Stimulated activated CD8-positive, alpha-beta memory T cell treated with anti-CD3 and anti-CD28 coated beads, Interleukin-15, amount 100 ng/mL, for 48 hours (primary cell): Measurements from ENCODE around the gene MRPL21.
A peak's percentile ranks its signal among the peaks of the same experiment; 100 is the strongest.
"Not testable (repeated sequence)": the region's sequence is repeated elsewhere in the genome, so short reads cannot be mapped to it uniquely, and the experiment has no call there.

Source experiments
- DNase-seq, 2 donors: peaks; one replicate each; pipeline ENCODE4 v3.0.0-alpha.2; 2020; ENCODE audit warnings: low read depth in 2 of 2

The MRPL21 gene

DNA sequence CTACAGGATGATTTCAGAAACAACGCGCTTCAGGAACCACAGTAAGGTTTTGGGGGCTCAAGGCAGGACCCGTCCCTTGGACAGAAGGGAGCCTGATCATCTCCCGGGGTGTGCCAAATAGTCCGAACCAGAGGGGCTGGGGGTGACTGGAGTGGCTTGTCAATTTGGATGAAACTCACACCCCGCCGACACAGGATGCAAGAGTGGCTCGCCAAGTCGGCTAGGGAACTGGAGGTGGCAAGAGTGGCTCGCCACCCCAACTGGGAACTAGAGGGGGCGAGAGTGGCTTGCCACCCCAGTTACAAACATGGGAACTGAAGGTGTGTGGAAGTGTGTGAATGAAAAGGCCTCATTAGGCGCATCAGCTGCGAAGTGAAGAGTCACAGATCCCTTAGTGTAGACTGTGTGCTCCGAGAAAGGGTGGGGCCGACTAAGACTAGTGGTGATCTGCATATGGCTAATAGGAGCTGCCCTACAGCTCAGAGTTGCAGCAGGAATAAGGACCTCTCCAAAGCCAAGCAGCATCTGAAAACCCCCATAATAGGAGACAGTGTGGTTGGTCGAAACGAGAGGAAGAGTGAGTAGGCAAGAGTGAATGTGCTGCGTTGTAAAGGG is 35.3 kb downstream of the MRPL21 start:
- DNase-seq: no peak

DNA sequence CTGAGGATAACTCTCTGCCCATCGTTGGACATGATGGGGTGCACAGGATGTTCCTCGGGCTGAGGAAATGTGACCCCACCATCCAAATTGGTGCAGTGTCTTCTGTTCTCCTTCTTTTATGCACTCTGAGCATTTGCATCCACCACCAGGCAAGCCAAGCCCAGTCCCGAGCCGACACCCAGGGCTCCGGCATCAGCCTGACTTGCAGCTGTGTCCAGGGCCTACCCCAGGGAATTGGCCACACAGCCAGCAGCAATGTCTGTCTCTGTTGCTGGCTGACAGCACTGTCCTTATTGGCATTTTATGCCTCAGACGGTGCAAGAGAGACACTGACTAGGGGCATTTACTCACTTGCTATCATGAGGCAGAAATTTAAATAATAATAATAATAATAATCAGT is 36.6 kb downstream of the MRPL21 start:
- no peak for DNase-seq

DNA sequence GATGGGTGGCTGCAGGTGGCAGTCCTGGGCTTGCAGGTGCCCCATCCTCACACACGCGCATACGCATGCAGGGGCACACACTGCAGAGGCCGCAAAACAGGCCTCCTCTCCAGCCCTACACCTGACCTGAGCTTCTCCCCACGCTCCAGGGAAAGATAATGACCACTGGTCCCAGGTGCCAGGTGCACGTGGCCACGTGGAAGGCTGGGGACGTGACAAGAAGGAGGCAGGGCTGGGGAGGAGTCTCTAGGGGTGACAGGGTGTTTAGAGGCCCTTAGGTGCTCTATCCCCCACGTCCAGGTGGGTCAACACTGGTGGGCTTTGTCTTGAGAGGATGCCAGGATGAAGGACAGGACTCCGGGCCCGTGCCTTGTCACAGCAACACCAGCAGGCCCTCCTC is 38.4 kb downstream of the MRPL21 start:
- no peak for DNase-seq

DNA sequence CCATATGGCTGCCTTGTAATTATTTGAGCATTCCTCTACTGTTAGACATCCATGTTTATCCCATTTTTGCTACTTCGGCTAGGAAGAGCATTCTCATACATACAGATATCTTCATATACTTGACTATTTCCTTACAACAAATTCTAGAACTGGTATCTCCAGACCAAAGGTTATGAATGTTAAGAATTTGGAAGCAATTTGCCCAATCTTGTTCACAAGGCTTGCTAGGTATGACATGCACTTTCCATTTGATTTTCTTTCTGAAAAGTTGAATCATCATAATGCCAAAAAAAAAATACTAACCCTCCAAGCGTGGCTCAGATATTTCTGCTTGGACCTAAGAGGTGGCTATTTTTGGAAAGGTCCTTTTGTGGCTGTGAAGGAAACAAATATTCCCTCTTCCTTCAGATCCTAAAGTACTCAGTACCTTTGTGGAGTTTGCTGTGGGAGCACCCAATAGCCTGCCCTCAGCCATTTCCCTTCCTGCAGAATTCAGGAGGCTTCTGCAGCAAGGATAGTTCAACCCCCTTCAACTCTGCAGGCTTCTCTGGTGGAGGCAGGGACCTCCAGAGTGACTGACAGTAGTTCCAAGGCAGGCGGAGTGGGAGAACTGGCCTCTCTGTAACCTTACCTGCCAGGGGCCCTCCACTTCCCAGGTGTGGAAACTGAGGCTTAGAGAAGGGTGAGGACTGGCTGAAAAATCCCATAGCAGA is 39.9 kb downstream of the MRPL21 start:
- DNase-seq: no peak

DNA sequence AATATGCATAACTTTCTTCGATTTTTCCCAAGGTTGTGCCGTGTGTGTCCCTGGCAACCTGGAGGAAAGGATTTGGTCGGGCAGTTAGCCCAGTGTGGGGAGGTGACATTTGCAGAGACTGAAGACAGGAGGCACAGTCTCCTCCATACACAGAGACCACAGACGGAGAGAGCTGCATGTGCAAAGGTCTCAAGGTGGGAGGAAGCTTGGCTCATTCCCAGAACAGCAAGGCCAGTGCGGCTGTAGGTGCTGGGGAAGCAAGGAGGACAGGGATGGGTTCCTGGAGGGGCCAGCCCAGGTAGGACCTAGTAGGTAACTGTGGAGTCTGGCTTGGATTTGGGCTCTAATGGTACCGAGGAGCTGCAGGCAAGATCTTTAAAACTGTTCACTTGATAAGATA is 41.2 kb downstream of the MRPL21 start:
- DNase-seq: no peak

DNA sequence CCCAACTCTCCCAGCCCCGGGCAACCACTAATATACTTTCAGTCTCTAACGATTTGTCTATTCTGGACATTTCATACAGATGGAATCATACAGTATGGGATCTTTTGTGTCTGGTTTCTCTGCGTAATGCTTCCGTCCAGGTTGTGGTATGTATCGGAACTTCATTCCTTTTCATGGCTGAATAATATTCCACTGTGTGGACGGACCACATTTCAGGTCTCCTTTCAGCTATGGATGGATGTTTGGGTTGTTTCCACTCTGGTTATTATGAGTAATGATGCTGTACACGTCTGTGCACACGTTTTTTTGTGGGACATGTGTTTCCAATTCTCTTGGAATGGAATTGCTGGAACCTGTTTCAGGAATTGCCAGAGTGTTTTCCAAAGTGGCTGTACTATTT is 44.5 kb downstream of the MRPL21 start:
- no peak for DNase-seq

DNA sequence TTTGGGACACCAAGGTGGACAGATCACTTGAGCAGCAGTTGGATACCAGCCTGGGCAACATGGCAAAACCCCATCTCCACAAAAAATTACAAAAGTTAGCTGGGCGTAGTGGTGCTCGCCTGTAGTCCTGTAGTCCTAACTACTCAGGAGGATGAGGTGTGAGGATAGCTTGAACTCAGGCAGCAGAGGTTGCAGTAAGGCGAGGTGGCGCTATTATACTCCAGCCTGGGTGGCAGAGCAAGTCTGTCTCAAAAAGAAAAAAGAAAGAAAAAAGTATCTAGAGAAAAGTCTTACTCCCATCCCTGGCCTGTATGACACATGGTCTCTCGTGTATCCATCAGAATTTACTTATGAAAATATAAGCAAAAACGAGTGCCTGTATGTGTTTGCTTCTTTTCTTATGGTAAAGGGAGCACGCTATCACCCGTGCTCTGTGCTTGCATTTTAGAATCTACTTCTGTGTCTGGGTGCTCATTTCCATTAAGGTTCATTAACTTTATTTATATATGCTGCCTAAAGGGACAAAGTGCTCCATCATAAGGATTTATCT is 46.5 kb downstream of the MRPL21 start:
- no peak for DNase-seq

DNA sequence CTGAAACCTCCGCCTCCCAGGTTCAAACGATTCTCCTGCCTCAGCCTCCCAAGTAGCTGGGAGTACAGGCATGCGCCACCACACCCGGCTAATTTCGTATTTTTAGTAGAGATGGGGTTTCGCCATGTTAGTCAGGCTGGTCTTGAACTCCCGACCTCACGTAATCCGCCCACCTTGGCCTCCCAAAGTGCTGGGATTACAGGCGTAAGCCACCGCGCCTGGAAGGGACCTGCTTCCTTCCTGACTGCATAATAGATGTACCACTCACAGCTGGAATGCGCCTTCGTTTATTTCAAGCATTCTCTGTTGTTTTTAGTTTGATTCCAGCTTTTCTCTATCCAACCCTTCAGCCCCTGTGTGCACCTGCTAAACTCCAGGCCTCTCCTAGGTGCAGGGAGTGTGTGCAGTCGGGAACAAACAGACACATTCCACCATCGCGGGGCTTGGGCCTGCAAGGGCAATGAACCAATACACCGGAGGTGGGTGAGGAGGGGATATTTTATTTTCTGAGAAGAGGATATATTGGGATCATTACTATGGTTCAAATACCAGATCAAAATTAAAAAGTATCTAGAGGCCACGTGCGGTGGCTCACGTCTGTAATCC is 47.1 kb downstream of the MRPL21 start:
- DNase-seq: not testable (repeated sequence)

DNA sequence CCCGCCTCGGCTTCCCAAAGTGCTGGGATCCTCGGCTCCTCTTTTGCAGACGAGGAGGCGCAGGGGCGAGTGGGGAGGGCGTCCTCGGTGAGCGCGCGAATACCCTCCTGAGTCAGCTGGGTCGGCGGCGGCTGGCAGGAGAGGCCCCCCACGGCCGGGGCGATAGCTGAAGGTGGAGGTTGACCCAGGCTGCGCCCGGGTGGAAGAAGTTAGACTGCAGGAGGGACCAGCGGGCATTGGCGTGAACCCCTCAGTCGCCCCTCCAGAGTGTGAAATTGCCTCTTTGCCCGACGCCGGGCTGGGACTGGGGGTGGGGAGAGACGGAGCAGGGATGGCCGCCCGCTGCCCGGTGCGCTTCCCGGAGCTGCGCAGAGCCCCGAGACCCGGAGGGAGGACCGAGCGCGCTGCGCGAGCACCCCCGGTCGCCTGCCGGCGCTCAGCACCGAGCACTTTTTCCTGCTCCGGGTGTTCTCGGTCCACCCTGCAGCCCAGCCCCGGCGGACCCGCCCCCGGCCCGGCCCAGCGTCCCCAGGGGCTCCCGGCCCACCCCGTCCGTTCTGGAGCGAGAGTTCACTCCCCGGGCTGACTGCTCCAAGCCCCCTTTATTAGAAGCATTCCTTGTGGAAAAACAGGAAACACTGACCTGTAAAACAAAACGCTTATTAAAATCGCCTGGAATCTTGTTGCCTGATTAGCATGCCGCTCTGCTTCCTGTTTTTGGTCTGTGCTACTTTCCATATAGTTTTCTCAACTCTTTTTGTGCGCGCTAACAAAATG is 48.2 kb downstream of the MRPL21 start:
- no peak for DNase-seq

DNA sequence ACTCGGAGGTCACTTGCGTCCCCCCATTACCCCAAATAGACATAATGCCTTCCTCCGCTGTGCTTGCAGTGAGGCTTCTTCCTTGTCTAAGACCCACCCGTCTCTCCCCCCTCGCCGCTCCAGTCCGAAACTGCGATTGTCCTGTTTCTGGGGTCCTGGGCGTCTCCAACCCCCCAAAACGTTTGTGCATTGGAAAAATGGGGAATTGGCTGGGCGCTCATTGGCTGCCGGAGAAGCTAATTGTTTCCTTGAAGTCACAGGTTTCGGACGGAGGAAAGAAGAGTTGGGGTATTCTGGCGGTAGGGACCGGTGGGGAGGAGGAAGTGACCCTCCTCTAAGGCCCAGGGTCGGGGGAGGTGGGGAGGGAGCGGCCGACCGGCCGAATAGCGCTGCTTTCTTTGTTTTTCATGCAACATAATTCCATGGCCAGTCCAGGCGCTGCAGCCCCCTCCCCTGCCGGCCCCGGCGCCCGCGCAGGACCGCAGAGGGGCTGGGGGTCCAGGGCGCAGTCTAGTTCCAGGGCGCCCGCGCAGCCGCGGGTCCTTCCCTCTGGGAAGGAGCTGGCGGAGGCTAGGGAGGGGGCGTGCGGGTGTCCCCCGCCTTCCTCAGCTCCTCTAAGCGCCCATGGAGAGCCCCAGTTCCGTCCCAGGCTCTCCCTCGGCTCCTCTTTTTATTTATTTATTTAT is 49.2 kb downstream of the MRPL21 start:
- DNase-seq: no peak

DNA sequence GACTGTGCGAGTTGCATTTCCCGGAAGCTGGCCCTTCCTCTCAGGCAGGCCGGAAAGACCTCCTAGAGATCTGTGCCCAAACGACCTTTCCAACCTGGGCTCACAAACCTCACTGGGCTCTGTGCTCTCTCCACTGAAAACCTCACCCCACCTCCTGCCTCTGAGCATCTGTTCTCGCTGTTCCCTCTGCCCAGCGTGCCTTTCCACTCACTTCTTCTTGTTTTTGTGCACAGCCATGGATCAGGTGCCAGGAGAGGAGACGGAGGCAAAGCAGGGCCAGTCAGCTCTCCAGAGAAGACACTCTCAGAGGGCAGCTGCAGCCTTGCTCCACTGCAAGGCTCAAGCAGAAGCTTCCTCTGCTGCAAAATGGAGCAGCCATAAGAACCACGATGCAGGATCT is 51.0 kb downstream of the MRPL21 start:
- no peak for DNase-seq

DNA sequence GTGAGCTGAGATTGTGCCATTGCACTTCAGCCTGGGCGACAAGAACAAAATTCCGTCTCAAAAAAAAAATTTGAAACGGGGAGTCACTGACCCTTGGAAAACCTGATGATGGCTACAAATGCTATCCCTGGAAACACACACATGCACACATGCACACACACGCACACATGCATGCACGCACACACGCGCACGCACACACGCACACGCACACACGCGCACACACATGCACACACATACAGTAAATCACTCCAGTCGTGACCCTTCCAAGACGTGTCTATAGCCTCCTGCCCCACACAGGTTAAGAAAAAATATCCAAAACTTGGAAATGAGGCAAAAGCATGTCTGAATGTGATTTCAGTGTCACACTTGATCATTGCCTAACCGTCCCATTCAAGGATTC is 55.2 kb downstream of the MRPL21 start:
- no peak for DNase-seq

DNA sequence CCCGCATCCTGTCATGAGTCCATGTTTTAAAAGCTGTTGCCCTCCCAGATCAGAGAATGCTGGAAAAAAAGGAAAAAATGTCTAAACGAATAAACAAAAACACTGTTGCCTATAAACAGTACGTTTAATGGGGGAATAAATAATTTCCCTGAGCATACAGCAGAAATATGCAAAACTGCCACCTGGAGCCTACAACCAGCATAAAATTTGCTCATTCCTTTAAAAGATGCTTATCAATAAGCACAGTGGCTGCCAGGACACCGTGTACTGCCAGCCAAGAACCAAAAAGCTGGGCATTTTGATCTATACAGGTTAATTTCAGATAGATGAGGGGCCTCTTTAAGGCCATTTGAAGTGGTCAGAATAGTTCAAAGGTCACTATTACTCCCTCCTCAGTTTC is 56.2 kb downstream of the MRPL21 start:
- no peak for DNase-seq

DNA sequence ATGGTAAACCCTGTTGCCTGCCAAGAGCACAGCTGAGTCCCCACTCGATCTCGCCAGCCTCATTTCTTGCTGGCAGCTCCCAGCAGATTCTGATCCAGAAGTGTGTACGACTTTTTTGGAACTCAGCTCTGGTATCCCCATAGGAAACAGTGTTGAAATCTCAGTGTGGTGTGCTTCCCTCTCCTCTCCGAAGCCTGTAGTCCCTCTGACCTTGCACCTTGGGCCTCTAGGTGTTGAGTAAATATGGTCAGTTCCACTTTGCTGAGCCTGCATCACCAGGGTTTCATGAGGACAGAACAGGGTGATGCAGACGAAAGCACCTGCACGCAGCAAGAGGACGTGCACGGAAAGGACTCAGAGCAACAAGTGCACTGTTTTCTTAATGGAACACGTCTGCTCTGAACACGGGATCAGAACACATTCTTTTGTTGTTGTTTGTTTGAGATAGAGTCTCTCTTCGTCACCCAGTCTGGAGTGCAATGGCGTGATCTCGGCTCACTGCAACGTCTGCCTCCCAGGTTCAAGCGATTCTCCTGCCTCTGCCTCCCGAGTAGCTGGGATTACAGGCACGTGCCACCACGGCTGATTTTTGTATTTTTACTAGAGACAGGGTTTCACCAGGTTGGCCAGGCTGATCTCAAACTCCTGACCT is 58.2 kb downstream of the MRPL21 start:
- DNase-seq: no peak

DNA sequence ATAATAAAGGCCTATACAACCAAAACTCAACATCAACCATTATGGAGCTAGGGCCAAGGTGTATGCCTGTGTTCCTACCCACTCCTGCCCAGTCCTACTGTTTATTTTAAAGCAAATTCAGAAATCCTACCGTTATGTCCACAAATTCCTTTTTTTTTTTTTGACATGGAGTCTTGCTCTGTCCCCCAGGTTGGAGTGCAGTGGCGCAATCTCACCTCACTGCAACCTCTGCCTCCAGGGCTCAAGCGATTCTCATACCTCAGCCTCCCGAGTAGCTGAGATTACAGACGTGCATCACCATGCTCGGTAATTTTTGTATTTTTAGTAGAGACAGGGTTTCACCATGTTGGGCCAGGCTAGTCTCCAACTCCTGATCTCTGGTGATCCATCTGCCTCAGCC is 58.8 kb downstream of the MRPL21 start:
- no peak for DNase-seq

DNA sequence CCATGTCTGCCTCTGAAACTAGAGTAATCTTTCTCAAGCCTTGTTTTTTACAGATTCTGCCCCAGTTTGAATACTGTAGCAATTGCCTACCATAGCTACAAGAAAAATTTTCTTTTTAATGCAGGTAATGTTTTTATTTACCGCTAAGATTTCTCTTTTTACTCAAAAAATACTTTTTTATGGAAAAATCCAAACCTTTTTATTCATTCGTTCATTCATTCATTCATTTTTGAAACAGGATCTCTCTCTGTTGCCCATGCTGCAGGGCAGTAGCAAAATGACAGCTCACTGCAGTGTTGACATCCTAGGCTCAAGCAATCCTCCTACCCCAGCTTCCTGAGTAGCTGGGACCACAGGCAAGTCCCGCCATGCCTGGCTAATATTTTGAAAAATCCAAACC is 59.3 kb downstream of the MRPL21 start:
- DNase-seq: no peak

DNA sequence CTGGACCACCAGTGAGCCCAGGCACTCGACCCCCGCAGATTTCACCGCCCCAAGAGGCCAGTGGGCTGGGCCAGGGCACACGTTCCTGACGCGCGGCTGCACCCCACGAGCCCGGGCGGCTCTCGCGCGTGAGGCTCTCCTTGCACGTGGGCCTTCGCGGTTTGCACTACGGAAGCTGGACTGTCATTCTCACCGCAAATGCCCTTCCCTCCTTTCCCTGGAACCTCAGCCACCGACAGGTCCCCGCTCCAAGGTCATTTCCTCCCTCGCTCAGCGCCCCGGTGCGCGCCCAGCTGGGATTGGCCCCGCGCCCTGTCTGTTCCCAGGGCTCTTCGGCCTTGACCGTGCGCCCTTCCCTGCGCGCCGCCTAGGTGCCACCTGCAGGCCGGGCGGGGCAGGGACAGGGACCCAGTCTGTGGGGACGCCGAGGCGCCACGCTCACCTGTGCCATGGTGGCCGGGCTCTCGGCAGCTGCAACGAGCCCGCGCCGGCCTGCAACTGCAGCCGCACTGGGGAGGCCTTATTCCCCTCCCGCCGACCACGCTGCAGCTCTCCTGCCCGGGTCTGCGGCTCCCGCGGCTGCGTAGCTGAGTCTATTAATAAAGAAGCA is 59.8 kb downstream of the MRPL21 start:
- DNase-seq: peak; percentile 64 to 73

DNA sequence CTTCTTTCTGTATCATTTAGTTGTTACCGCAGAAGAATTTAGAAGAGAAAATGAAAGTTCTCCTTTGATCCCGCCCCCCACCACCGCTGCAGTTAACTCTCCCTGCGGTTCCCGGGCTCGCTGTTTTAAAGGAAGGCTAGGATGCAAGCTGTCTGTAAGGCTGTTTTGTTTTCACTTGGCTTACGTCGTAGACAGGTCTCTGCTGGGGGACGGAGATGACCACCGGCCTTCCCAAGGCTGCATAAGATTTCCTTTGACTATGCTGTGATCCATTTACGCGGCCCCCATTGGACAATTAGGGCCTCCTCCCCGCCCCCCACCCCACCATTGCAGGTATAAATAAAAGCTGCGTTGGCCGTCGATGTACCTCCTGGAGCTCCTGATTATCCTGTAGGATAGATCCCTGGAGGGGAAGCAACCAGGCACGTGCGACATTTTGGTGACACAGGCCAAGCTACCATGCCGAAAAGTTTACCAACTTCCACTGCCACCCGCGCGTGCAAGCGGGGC is 60.5 kb downstream of the MRPL21 start:
- DNase-seq: no peak

DNA sequence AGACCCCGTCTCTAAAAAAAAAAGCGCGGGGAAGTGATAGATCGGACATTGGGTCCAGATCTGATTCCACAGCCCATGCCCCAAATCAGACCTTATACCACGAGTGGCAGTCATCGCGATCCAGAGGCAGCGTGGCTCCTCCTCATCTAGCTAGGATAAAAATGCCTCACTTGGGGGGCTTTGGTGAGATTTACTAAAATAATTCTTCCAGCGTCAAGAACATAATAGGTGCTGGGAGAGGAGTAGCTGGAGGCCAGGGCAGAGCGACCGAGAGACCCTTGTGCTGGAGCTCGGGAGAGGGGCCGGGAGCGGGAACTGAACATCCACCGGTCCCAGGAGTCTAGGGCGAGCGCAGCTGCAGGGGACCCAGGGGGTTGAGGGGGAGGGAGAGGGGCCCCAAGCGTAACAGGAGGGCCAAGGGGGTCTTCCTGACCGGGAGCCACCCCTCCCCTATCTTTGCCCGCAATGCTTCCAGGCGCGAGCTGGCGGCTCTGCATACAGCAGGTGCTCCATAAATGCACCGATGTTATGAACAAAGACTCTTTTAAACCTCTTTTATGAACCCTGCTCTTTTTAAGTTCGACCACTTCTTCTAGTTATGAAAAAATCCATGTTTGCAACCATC is 61.1 kb downstream of the MRPL21 start:
- no peak for DNase-seq
